GM06990 (cell line): ENCODE results near the gene ZNF652.
"Not testable (repeated sequence)": the region's sequence is repeated elsewhere in the genome, so short reads cannot be mapped to it uniquely, and the experiment has no call there.

ENCODE experiments used
- DNase-seq: peaks from one replicate; pipeline ENCODE4 v3.0.0-alpha.2; 2011; ENCODE audit not compliant: insufficient read length; ENCODE audit errors: extremely low read depth
- H3K27me3 ChIP-seq: replicated peaks from 2 replicates; pipeline ENCODE4 v1.6.0; 2011; ENCODE audit warnings: low read length; ENCODE audit not compliant: control insufficient read depth, insufficient read depth
- H3K36me3 ChIP-seq: 2 replicates; pipeline ENCODE4 v1.5.1; 2011; ENCODE audit warnings: low read length; ENCODE audit not compliant: control insufficient read depth, insufficient read depth
- H3K4me3 ChIP-seq: replicated peaks from 2 replicates; pipeline ENCODE4 v1.5.1; 2011; ENCODE audit warnings: low read depth, mild to moderate bottlenecking, control low read depth, low read length
- CTCF ChIP-seq: IDR thresholded peaks from 2 replicates; pipeline ENCODE4 v1.5.1; 2011; ENCODE audit warnings: low read length, control low read depth, mild to moderate bottlenecking, inconsistent platforms; ENCODE audit not compliant: insufficient read depth, poor library complexity, severe bottlenecking

ZNF652 gene

DNA sequence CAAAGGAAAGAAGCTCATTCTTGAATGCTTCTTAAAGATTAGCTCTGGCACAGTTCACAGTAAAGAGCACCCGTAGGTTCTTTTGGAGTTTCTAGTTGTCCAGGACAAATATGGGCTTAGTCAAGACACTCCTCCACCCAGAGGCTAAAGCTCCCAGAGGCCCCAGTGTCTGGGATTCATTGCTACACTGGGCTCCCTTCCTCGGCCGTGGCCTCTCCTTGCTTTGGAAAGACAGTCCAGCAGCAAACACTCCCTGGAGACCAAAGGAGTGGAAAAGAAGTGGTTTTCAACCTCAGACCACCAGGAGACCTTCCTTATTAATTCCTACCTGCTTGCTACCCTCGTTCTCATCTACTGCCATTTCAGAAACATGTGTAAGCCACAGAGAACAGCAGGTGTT is 35.5 kb upstream of the ZNF652 start:
- DNase-seq, result no peak
- Histone ChIP-seq H3K4me3 (no peak overlapping the region), H3K36me3 (peaks cover 3% of the 10 kb centered on the region), H3K27me3 (no peaks in the 10 kb centered on the region)
- TF ChIP-seq CTCF, result no peak

DNA sequence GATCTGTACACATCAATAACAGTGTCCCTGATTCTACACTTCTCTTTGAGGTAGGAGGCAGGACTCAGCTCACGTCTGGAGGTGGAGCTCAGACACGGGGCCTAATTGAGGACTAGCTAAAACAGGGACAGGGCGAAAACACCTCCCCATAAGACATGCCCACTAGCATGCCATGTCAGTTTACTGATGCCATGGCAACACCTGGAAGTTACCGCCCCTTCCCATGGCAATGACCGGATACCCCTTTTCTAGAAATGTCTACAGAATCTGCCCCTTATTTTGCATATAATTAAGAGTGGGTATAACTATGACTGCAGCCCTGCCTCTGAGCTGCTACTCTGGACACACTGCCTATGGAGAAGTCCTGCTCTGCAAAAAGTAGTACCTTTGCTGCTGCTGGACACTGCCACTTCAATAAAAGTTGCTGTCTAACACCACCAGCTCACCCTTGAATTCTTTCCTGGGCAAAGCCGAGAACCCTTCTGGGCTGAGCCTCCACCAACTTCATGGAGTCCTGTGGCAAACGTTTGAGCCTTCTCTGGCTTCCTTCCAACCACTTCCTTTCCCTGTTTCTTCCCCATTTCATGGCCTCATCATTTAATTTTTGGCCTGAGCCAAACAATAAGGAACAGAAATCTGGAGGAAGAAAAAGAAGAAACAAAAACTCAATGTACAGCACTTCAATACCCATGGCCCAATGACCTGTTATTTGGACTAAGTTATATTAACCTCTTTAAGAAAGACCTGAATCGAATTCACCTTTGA is 31.6 kb upstream of the ZNF652 start:
- no peaks in the 10 kb centered on the region for H3K27me3 ChIP-seq
- H3K36me3 ChIP-seq, result no peaks in the 10 kb centered on the region
- DNase-seq, result no peak
- no peak overlapping the region for H3K4me3 ChIP-seq
- no peak for TF ChIP-seq CTCF

DNA sequence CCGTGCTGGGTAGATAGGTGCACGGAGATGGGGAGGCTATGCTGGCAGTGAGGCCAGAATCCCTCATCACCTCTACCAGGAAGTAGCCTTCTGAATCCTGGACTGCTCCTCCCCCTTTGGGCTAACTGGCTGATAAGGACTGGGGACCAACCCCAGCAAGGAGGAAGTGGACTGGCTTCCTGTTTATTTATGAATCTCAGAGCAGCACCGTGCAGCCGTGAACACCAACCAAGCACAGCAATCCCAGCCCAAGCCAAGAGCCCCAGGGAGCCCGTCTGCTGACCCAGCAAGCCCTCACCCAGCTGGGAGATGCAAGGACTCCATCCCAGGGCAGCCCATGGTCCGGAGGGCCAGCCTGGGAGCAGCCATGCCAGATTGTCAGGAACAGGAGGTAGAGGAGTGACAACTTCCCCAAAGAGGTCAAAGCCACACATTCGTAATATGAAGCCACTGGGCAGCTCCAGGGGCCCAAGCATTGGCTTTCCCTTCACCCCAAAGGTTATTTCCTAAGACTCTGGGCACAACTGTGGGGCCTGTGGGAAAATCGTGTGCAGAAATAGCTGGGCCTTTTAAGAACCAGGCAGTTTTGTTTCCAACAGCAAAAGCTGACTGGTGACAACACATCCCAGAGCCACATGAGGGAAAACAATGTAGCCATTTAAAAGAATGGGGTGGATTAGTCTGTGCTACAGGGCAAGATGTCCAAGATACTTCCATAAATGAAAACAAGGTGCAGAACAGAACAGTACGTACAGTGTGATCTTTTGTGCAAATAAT is 28.7 kb upstream of the ZNF652 start:
- no peak for TF ChIP-seq CTCF
- Histone ChIP-seq H3K27me3 (no peaks in the 10 kb centered on the region), H3K36me3 (no peaks in the 10 kb centered on the region), H3K4me3 (peak overlapping the region; percentile 18; the same call in 1 of the 2 replicates)
- DNase-seq, result peak; percentile 71

DNA sequence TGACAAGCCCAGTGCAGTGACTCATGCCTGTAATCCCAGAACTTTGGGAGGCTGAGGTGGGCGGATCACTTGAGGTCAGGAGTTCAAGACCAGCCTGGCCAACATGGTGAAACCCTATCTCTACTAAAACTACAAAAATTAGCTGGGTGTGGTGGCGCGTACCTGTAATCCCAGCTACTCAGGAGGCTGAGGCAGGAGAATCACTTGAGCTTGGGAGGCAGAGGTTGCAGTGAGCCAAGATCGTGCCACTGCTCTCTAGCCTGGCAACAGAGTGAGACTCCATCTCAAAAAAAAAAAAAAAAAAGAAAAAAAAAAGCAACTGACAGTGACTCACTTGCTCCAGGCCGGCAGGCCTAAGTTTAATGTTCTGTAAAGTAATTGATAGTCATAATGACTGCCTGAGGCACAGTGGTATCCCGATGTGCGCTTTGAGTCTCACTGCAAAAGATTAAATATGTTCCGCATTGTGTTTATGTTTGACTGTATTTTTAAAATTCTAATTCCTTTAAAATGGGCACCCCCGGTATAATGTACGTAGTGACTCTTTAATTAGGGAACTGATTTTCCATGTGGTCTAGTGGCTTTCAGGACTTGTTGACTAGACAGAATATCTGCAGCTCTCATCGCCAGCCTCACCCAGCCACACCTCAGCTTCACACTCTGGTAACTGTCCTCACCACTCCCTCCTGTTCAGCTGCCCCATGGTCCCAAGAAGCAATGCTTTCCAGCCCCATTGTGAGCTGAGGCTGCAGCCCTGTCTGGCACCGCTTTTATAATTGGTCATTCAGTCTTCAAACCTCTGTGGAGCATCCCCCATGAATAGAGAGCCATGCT is 27.7 kb upstream of the ZNF652 start:
- not testable (repeated sequence) for H3K36me3 ChIP-seq, H3K4me3 ChIP-seq, H3K27me3 ChIP-seq
- peak; percentile 25 for DNase-seq

DNA sequence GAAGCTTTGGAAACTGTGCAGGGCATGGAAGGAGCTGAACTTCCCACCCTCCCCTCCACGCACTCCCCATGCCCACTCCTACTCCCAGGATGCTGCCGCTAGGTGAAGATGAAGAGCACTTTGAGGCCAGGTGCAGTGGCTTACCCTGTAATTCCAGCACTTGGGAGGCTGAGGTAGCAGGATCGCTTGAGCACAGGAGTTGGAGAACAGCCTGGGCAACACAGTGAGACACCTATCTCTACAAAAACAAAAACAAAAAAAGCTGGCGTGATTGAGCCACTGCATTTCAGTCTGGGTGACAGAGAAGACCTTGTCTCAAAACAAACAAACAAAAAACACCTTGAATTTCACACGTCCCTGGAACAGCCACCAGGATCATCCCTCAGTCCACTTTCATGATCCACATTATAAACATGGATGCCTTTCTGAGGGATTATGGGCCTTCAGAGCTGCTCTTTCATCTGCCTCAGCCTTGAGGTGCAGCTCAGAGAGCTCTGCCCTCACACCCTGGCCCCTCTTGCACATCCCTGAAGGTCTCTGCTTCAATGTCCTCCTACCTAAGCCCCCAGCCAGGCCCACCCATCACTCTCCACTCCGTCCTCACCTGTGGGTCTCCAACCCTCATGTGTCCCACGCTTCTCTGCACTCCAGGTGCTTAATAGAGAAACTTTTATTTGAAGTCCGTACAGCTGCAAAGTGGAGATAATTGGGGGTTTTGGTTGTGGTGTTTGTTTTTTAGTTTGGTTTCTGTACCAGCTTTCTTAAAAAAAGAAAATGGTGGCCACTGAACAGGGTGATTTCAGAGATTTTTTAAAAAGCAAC is 26.9 kb upstream of the ZNF652 start:
- TF ChIP-seq CTCF, result no peak
- DNase-seq, result peak; percentile 48
- Histone ChIP-seq H3K36me3 (no peaks in the 10 kb centered on the region), H3K4me3 (peak overlapping the region; percentile 27), H3K27me3 (no peaks in the 10 kb centered on the region)
